ENCODE measurements around the gene STUM.

- TF ChIP-seq CTCF (IDR thresholded peaks at IDR 0.05; ENCODE audit: borderline replicate concordance, extremely low read depth, low read length, poor library complexity, severe bottlenecking), result no peak
- no peak for TF ChIP-seq EZH2 (IDR thresholded peaks at IDR 0.05; ENCODE audit: borderline replicate concordance, low read depth, low read length, severe bottlenecking)
These were observed 104.9 kb downstream of the STUM start for GRCh38 chr1:226653311-226653921.

All from DND-41 (cell line).